Measurements from ENCODE around the gene LRBA. TPM values are rescaled to one million over a fixed set of nuclear protein-coding genes. Genes with fewer than 3 reads are reported as not detected.

LRBA gene
- total RNA-seq, 1 experiment from 2014 or later, result 55.3 TPM

DNA sequence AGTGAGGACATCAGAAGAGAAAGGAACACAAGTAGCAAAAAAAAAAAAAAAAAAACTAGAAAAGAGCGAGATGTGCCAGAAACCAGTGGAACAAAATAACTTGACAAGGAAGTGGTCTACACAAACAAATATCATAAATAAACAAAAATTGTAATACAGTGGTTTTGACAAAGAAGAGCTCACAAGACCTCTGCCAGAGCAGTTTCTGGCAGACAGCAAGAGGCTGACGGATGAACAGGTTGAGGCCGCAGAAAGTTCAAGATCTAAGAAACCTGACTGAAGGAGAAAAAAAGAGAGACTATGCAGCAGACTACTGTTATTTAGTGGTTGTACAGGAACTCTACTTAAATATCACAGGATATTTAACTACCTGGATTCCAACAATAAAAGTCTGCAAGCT is 367.0 kb downstream of the LRBA start:
- Histone ChIP-seq H2BK20ac (ENCODE audit: low read depth, low read length, poor library complexity, severe bottlenecking) (no peak overlapping the region), H3K4ac (ENCODE audit: low read depth, low read length) (no peak overlapping the region), H3K14ac (ENCODE audit: insufficient read depth, low read length) (no peak overlapping the region), H2AFZ (ENCODE audit: low read length) (no peak overlapping the region), H2BK12ac (ENCODE audit: insufficient read length, low read depth, low read length) (no peak overlapping the region), H4K20me1 (ENCODE audit: control insufficient read depth, insufficient read depth, insufficient read length) (no peaks in the 10 kb centered on the region), H4K5ac (ENCODE audit: insufficient read length, low read depth, low read length) (no peak overlapping the region), H3K9me3 (ENCODE audit: control insufficient read depth, low read depth, low read length) (no peaks in the 10 kb centered on the region), H2BK15ac (ENCODE audit: low read depth, low read length) (no peak overlapping the region), H2AK5ac (ENCODE audit: insufficient read length, low read length) (no peak overlapping the region), H3K27ac (ENCODE audit: insufficient read length, low read depth, low read length) (no peak overlapping the region), H3K4me2 (ENCODE audit: insufficient read depth, insufficient read length, low read length) (no peak overlapping the region), H3K4me1 (ENCODE audit: insufficient read depth, low read length) (no peaks in the 10 kb centered on the region), H3K56ac (ENCODE audit: insufficient read length, low read depth, low read length) (no peak overlapping the region), H3K27me3 (ENCODE audit: insufficient read depth, low read length) (no peaks in the 10 kb centered on the region), H3K9ac (ENCODE audit: extremely low read depth, insufficient read length, low read length) (no peak overlapping the region), H4K8ac (replicated peaks; ENCODE audit: insufficient read length, low read depth, low read length) (no peak overlapping the region), H4K91ac (ENCODE audit: insufficient read length, low read depth, low read length) (no peak overlapping the region), H3K23me2 (ENCODE audit: insufficient read length, low read depth, low read length, poor library complexity, severe bottlenecking) (no peaks in the 10 kb centered on the region), H3K79me2 (ENCODE audit: insufficient read depth, low read length) (no peaks in the 10 kb centered on the region), H2BK120ac (ENCODE audit: low read depth, low read length, poor library complexity, severe bottlenecking) (no peak overlapping the region), H3K79me1 (ENCODE audit: insufficient read depth, low read depth, low read length, poor library complexity, severe bottlenecking) (no peaks in the 10 kb centered on the region), H3K23ac (ENCODE audit: insufficient read length, low read depth, low read length) (no peak overlapping the region), H3K18ac (ENCODE audit: insufficient read length, low read depth, low read length) (no peak overlapping the region), H3T11ph (ENCODE audit: low read length) (no peak overlapping the region), H2BK5ac (ENCODE audit: insufficient read length, low read length) (no peak overlapping the region)
- Mint-ChIP-seq H3K27me3 (ENCODE audit: low read depth) (no peaks in the 10 kb centered on the region), H3K27ac (no peak overlapping the region), H3K9me3 (no peaks in the 10 kb centered on the region), H3K4me1 (no peaks in the 10 kb centered on the region), H3K36me3 (ENCODE audit: insufficient read depth in 1 of 3, low read depth in 3 of 3) (no peaks in the 10 kb centered on the region), H3K4me3 (no peak overlapping the region)
- no CpG with 5 or more reads among the region's 3 CpGs for WGBS (ENCODE audit: extremely low coverage, insufficient read length, low lambda C conversion rate)
- TF ChIP-seq, protein P1, sequence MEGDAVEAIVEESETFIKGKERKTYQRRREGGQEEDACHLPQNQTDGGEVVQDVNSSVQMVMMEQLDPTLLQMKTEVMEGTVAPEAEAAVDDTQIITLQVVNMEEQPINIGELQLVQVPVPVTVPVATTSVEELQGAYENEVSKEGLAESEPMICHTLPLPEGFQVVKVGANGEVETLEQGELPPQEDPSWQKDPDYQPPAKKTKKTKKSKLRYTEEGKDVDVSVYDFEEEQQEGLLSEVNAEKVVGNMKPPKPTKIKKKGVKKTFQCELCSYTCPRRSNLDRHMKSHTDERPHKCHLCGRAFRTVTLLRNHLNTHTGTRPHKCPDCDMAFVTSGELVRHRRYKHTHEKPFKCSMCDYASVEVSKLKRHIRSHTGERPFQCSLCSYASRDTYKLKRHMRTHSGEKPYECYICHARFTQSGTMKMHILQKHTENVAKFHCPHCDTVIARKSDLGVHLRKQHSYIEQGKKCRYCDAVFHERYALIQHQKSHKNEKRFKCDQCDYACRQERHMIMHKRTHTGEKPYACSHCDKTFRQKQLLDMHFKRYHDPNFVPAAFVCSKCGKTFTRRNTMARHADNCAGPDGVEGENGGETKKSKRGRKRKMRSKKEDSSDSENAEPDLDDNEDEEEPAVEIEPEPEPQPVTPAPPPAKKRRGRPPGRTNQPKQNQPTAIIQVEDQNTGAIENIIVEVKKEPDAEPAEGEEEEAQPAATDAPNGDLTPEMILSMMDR (conservative IDR thresholded peaks at IDR 0.05), result no peak
- no peak for DNase-seq
